ENCODE results near the gene TMEM185A. TPM values are rescaled to one million over a fixed set of nuclear protein-coding genes. Genes with fewer than 3 reads are reported as not detected.

Gene TMEM185A
- total RNA-seq, 1 experiment from 2014 or later = 15.2 TPM

GRCh38 chrX:149567621-149568417 lies 63.8 kb downstream of the TMEM185A start:
- RAD21 ChIA-PET (ENCODE audit: low non-redundant PET in 1 of 2, low total read pairs in 2 of 2, uncharacterized antibody in 2 of 2, unreplicated experiment in 2 of 2) = no interaction called here
- Histone ChIP-seq H2AFZ (ENCODE audit: low read depth, low read length, poor library complexity, severe bottlenecking) (no peak overlapping the region), H3K27me3 (ENCODE audit: insufficient read depth, low read length) (no peaks in the 10 kb centered on the region), H3K4me1 (ENCODE audit: control insufficient read depth in 1 of 2, insufficient read depth in 2 of 2, low read length in 2 of 2) (no peaks in the 10 kb centered on the region), H3K27ac (ENCODE audit: low read depth, low read length) (no peak overlapping the region), H3K9ac (ENCODE audit: low read length) (no peak overlapping the region), H3K4me3 (replicated peaks in 1 of 2; ENCODE audit: low read depth in 1 of 2, low read length in 2 of 2) (no peak overlapping the region), H3K9me2 (ENCODE audit: insufficient read depth) (no peaks in the 10 kb centered on the region), H3K36me3 (ENCODE audit: control insufficient read depth in 1 of 2, insufficient read depth in 2 of 2, low read length in 2 of 2) (no peaks in the 10 kb centered on the region), H3K9me3 (ENCODE audit: control insufficient read depth in 1 of 2, insufficient read depth in 1 of 2, low read depth in 1 of 2, low read length in 2 of 2) (no peaks in the 10 kb centered on the region), H3K4me2 (ENCODE audit: low read length) (no peak overlapping the region), H4K20me1 (ENCODE audit: insufficient read depth) (no peaks in the 10 kb centered on the region), H3K79me2 (ENCODE audit: insufficient read depth, low read length) (no peaks in the 10 kb centered on the region)
- BruUV-seq (replicated peaks) = no TSS peak
- ATAC-seq (peak; percentile 27), DNase-seq (ENCODE audit: low read depth, low spot score) (no peak)
- POLR2A ChIA-PET = no interaction called here
- TF ChIP-seq SIN3A (IDR thresholded peaks at IDR 0.05; ENCODE audit: low read depth) = no peak
- no peak for TF ChIP-seq EZH2 (IDR thresholded peaks at IDR 0.05)
- TF ChIP-seq MAX (IDR thresholded peaks at IDR 0.05) = no peak
- no peak for TF ChIP-seq POLR2AphosphoS5 (IDR thresholded peaks at IDR 0.05; ENCODE audit: low read depth, low read length)
- TF ChIP-seq ZBTB33 (IDR thresholded peaks at IDR 0.05; ENCODE audit: extremely low read depth, insufficient replicate concordance, low read length) = no peak
- TF ChIP-seq YY1 (IDR thresholded peaks at IDR 0.05; ENCODE audit: extremely low read depth, insufficient replicate concordance, low read depth, low read length) = no peak
- no peak for TF ChIP-seq CBX3 (IDR thresholded peaks at IDR 0.05; ENCODE audit: low read depth)
- no peak for TF ChIP-seq ELF1 (IDR thresholded peaks at IDR 0.05; ENCODE audit: borderline replicate concordance, low read depth)
- no peak for TF ChIP-seq EGR1 (IDR thresholded peaks at IDR 0.05; ENCODE audit: low read depth)
- no peak for TF ChIP-seq ATF3 (IDR thresholded peaks at IDR 0.05)
- TF ChIP-seq SP1 (IDR thresholded peaks at IDR 0.05; ENCODE audit: low read depth) = no peak
- TF ChIP-seq REST (IDR thresholded peaks at IDR 0.05; ENCODE audit: low read depth) = no peak
- TF ChIP-seq ZFX (IDR thresholded peaks at IDR 0.05) = no peak
- intact Hi-C loops (cut with micrococcal nuclease) = no loop called here
- CTCF ChIA-PET = no interaction called here
